ENCODE results near the gene ADCY2.

Gene ADCY2

GRCh38 chr5:7395947-7396712, at the start of gene ADCY2:
TSS of gene ADCY2 (plus strand) at chr5:7396138. CDS start at chr5:7396297, 159 bp downstream.
- no peak within 1 kb of the TSS for H3K4me3 ChIP-seq (ENCODE audit: low read depth, low read length)
- TF ChIP-seq, protein P1, sequence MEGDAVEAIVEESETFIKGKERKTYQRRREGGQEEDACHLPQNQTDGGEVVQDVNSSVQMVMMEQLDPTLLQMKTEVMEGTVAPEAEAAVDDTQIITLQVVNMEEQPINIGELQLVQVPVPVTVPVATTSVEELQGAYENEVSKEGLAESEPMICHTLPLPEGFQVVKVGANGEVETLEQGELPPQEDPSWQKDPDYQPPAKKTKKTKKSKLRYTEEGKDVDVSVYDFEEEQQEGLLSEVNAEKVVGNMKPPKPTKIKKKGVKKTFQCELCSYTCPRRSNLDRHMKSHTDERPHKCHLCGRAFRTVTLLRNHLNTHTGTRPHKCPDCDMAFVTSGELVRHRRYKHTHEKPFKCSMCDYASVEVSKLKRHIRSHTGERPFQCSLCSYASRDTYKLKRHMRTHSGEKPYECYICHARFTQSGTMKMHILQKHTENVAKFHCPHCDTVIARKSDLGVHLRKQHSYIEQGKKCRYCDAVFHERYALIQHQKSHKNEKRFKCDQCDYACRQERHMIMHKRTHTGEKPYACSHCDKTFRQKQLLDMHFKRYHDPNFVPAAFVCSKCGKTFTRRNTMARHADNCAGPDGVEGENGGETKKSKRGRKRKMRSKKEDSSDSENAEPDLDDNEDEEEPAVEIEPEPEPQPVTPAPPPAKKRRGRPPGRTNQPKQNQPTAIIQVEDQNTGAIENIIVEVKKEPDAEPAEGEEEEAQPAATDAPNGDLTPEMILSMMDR (IDR thresholded peaks at IDR 0.05; ENCODE audit: control insufficient read depth, extremely low read depth, insufficient read depth), result no peak
- DNase-seq (ENCODE audit: low read depth), result no peak

- DNase-seq (ENCODE audit: low read depth), result no peak
- no peak overlapping the region for H3K4me3 ChIP-seq (ENCODE audit: low read depth, low read length)
- TF ChIP-seq, protein P1 (IDR thresholded peaks at IDR 0.05; ENCODE audit: control insufficient read depth, extremely low read depth, insufficient read depth), result no peak
These were observed 48.6 kb upstream of the ADCY2 start for GRCh38 chr5:7347377-7347776.

DNA sequence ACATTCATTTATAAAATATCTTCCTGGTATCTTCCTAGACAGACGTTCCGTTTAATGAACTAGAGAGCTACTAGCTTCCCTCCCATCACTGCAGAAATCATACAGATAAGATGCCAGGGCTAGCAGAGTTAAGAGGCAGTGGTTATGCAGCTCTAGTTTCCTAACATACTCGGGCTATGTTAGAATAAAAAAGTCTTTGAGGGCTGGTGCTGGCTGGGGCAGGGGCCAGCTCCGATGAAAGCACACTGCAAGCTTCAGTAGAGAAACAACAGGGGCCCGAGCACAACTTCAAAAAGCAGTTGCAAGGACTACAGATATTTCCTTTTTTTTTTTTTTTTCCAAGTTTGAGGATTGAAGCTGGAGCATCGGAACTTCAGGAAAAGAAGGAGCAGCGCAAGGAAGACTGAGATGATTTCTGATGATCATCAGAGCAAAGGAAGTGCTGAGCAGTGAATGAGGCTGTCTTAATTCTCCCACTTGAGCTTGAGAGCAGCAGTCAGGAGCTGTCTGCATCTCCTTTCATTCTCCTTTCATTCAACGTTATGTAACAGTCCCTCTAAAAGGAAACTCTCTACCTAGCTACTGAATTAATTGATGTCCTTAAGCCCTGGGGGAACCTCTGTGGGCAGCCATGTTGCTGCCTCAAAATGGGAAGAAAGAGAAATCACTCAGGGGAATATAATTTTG, 47.6 kb upstream of the ADCY2 start:
- no peak for DNase-seq (ENCODE audit: low read depth)
- H3K4me3 ChIP-seq (ENCODE audit: low read depth, low read length), result no peak overlapping the region
- TF ChIP-seq, protein P1 (IDR thresholded peaks at IDR 0.05; ENCODE audit: control insufficient read depth, extremely low read depth, insufficient read depth), result no peak

DNA sequence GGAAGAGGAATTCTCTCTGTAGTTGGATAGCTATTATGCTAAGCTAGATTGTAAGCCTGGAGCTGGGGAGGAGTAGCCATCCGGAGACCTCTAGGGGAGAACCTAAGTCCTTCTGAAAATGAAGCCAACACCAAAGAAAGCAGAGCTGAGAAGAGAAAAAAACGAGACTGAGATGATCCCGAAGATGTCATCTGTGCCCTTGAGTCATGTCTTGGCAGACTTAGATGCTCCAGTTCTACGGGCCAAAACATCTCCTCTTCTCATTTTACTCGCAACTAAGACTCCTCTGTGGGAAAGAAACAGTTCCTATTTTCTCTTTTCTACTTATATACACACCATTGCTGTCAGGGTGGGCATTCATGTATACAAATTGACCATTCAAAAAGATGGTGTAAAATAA, 34.3 kb upstream of the ADCY2 start:
- H3K4me3 ChIP-seq (ENCODE audit: low read depth, low read length), result no peak overlapping the region
- no peak for DNase-seq (ENCODE audit: low read depth)
- TF ChIP-seq, protein P1 (IDR thresholded peaks at IDR 0.05; ENCODE audit: control insufficient read depth, extremely low read depth, insufficient read depth), result no peak

DNA sequence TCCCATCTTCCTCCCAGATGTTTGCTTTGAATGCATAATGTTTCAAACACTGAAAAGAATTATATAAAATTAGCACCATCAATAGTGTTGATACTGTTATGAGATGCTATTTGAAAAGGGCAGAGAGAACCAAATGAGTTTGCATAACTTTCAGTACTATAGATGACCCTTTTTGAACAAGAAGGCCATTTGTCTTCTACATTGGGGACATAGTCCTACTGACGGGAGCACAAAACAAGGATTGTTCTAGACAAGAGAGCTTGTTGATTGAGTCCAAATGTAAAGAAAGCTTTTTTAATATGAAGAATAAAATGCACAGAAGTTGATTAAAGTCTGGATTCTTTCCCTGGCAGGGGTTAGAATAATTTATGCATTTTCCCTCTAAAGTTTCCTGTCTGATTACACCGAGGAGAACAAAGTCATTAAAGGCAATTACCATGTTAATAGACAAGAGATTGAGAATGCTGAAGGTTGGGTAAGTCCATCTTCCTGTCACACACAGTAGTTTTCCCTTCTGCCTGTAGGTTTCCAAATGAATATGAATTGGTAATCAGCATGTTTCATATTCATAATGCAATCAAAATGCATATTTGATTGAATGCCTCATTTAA, 32.8 kb upstream of the ADCY2 start:
- TF ChIP-seq, protein P1 (IDR thresholded peaks at IDR 0.05; ENCODE audit: control insufficient read depth, extremely low read depth, insufficient read depth), result no peak
- no peak for DNase-seq (ENCODE audit: low read depth)
- no peak overlapping the region for H3K4me3 ChIP-seq (ENCODE audit: low read depth, low read length)

DNA sequence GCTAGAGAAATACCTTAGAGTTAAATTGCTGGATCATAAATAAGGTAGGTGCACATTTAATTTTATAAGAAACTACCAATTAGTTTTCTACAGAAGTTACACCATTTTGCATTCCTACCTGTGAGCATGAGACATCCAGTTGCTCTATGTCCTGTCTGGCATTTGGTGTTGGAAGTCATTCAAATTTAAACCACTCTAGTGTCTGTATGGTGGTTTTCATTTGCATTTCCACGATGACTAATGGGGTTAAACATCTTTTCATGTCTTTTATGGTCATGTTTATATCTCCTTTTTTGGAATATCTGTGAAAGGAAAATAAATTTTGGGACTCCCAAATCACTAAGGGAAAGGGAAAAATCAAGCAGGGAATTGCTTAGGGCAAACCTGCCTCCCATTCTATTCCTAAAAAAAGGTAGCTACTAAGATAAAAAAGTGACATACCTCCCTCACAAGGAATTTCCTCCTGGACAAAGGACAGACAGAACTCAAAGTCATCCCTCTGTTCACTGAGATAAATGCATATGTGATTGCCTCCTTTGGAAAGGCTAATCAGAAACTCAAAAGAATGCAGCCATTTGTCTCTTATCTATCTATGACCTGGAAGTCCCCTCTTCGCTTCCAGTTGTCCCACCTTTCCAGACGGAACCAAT, 31.6 kb upstream of the ADCY2 start:
- TF ChIP-seq, protein P1 (IDR thresholded peaks at IDR 0.05; ENCODE audit: control insufficient read depth, extremely low read depth, insufficient read depth), result no peak
- no peak for DNase-seq (ENCODE audit: low read depth)
- H3K4me3 ChIP-seq (ENCODE audit: low read depth, low read length), result no peak overlapping the region
